ENCODE data around the gene CHKA. TPM values are rescaled to one million over a fixed set of nuclear protein-coding genes. Genes with fewer than 3 reads are reported as not detected.
A peak's percentile ranks its signal among the peaks of the same experiment; 100 is the strongest.

CHKA gene
- total and polyA plus RNA-seq, 2 of the 8 experiments (the other 6 are each of a cell fraction or from before 2014, with no cell fraction given), result 61.2 to 86.6 TPM

DNA sequence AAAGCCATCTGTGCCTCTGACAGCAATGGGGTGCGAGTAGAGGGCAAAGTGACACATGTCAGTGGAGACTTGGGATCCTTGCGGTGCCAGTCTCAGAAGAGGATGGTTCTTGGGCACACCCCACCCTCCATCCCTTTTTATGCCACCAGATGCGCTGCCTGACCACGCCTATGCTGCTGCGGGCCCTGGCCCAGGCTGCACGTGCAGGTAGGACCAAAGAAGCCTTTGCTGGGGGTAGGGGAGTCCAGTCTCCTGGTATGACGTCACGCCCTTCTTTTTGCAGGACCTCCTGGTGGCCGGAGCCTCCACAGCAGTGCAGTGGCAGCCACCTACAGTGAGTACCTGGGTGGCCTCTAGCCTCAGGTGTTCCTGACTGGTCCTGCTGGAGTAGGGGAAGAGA lies 89.2 kb downstream of the CHKA start:
- Histone ChIP-seq H3K14ac (ENCODE audit: insufficient read length) (no peak overlapping the region), H2BK12ac (ENCODE audit: low read depth, low read length) (no peak overlapping the region), H3K27ac (ENCODE audit: low read depth, low read length) (no peak overlapping the region), H3K4me3 (ENCODE audit: extremely low read depth in 1 of 4, insufficient read depth in 2 of 4, low read depth in 3 of 4, low read length in 4 of 4) (no peak overlapping the region), H3K4ac (replicated peaks; ENCODE audit: insufficient read length, low read depth, low read length) (no peak overlapping the region), H3K9ac (replicated peaks in 1 of 4; ENCODE audit: extremely low read depth in 1 of 4, low read depth in 3 of 4, low read length in 3 of 4) (0 out of 7 replicates have a peak overlapping the region, but pooled peaks of 1 of the 4 experiments have one; percentile 6), H2BK120ac (replicated peaks; ENCODE audit: low read depth, low read length) (no peak overlapping the region), H3K23me2 (ENCODE audit: low read depth, low read length) (peaks cover 3% of the 10 kb centered on the region; the same call in 1 of the 2 replicates), H3K9me3 (ENCODE audit: insufficient read depth in 2 of 2, low read depth in 1 of 2, low read length in 1 of 2) (no peaks in the 10 kb centered on the region), H3K23ac (ENCODE audit: insufficient read length) (no peak overlapping the region), H2BK5ac (ENCODE audit: low read depth, low read length) (no peak overlapping the region), H3K4me2 (ENCODE audit: insufficient read depth in 1 of 2, low read depth in 2 of 2, low read length in 2 of 2) (peak overlapping the region; percentile 76 to 86; a peak in 2 of 4 replicates), H3K36me3 (ENCODE audit: control insufficient read depth in 2 of 4, insufficient read depth in 4 of 4, low read length in 3 of 4) (peaks cover 4 to 17% (median 15%) of the 10 kb centered on the region in 4 experiments), H3K56ac (replicated peaks; ENCODE audit: insufficient read length, low read depth, low read length) (no peak overlapping the region), H3K27me3 (replicated peaks in 1 of 4; ENCODE audit: control insufficient read depth in 3 of 4, extremely low read depth in 1 of 4, insufficient read depth in 3 of 4, low read length in 3 of 4) (no peaks in the 10 kb centered on the region), H2AFZ (ENCODE audit: low read length) (no peak overlapping the region), H3K79me1 (ENCODE audit: low read depth, low read length) (peaks cover 10% of the 10 kb centered on the region), H4K5ac (ENCODE audit: insufficient read length, low read depth, low read length) (no peak overlapping the region), H2BK20ac (ENCODE audit: low read length) (no peak overlapping the region), H3K4me1 (replicated peaks in 1 of 4; ENCODE audit: control insufficient read depth in 3 of 4, insufficient read depth in 4 of 4, low read length in 3 of 4) (peaks cover 0 to 8% (median 6%) of the 10 kb centered on the region in 4 experiments; a peak in 5 of 7 replicates), H3K79me2 (ENCODE audit: control insufficient read depth in 1 of 2, insufficient read depth in 2 of 2, low read length in 2 of 2) (peaks cover 0 to 22% of the 10 kb centered on the region in 2 experiments; a peak in 2 of 4 replicates), H4K91ac (replicated peaks; ENCODE audit: insufficient read length, low read length) (no peak overlapping the region), H3K18ac (ENCODE audit: extremely low read depth, low read length) (no peak overlapping the region), H2AK5ac (ENCODE audit: low read depth, low read length) (no peak overlapping the region), H2BK15ac (ENCODE audit: low read length) (no peak overlapping the region), H4K20me1 (replicated peaks in 1 of 2; ENCODE audit: control insufficient read depth in 1 of 2, insufficient read depth in 2 of 2, low read length in 2 of 2) (peaks cover 0 to 5% of the 10 kb centered on the region in 2 experiments), H4K8ac (ENCODE audit: extremely low read depth, insufficient read depth, low read length) (no peak overlapping the region)
- TF ChIP-seq TAF1 (IDR thresholded peaks at IDR 0.05; ENCODE audit: low read depth, low read length) (no peak), EP300 (IDR thresholded peaks at IDR 0.05; ENCODE audit: borderline replicate concordance in 1 of 2, low read depth in 2 of 2, low read length in 2 of 2) (no peak), CREB1 (IDR thresholded peaks at IDR 0.05) (no peak)
- TF ChIP-seq, protein P1, sequence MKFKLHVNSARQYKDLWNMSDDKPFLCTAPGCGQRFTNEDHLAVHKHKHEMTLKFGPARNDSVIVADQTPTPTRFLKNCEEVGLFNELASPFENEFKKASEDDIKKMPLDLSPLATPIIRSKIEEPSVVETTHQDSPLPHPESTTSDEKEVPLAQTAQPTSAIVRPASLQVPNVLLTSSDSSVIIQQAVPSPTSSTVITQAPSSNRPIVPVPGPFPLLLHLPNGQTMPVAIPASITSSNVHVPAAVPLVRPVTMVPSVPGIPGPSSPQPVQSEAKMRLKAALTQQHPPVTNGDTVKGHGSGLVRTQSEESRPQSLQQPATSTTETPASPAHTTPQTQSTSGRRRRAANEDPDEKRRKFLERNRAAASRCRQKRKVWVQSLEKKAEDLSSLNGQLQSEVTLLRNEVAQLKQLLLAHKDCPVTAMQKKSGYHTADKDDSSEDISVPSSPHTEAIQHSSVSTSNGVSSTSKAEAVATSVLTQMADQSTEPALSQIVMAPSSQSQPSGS (IDR thresholded peaks at IDR 0.05; ENCODE audit: low read length), result no peak
- TF ChIP-seq, protein P2, sequence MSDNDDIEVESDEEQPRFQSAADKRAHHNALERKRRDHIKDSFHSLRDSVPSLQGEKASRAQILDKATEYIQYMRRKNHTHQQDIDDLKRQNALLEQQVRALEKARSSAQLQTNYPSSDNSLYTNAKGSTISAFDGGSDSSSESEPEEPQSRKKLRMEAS (IDR thresholded peaks at IDR 0.05), result no peak
- CTCF ChIA-PET (ENCODE audit: partially characterized antibody), result interaction anchor here (1.2 to 1.3 kb wide), 2 partner anchors 11 to 23 kb away, joined by 3 to 5 read pairs; no protein-coding TSS in a partner anchor
- POLR2A ChIA-PET (ENCODE audit: partially characterized antibody), result interaction anchor here (1.8 to 16.6 kb wide), 3 partner anchors 10 to 21 kb away, joined by 6 to 183 read pairs (median 24); no protein-coding TSS in a partner anchor
- DNase-seq (ENCODE audit: low read depth in 1 of 2, low spot score in 2 of 2) (no peak), FAIRE-seq (no peak)
- 82% methylated on average over 9 of the region's 9 CpGs; no CpG with 5 or more reads in 1 of the 2 experiments for WGBS, 2 experiments (ENCODE audit: extremely low coverage in 1 of 2, insufficient coverage in 1 of 2, insufficient read length in 1 of 2, insufficient replicate concordance in 2 of 2, low coverage in 1 of 2, low lambda C conversion rate in 2 of 2, missing lambda C conversion rate in 1 of 2)

Data from H1 (cell line).